Cortex of kidney (tissue), 1 donor: Measurements from ENCODE around the gene RIMS1.

Source experiments
- DNase-seq: peaks from one replicate; lab custom pipeline; 2025; lab: John Stamatoyannopoulos, UW

RIMS1 gene

GRCh38 chr6:72413884-72414283, 527.5 kb downstream of the RIMS1 start:
- DNase-seq = no peak

DNA sequence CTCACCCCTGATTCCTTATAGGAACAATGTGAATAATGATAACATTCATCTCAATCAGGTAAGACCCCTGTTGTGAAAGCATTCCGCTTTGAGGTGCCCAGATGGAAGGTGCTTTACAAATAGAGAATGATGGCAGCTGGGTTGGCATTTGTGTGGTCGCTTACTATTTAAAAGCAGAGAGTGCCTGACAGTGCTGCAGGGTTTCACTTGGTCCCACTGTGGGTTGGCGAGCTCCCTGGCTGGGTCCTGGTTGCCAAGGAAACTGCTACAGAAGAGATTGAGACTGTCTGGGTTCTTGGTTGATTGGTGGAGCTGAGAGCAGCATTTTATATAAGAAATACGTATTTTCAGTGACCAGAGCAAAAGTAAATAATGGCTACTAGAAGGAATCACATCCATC, 528.3 kb downstream of the RIMS1 start:
- no peak for DNase-seq

DNA sequence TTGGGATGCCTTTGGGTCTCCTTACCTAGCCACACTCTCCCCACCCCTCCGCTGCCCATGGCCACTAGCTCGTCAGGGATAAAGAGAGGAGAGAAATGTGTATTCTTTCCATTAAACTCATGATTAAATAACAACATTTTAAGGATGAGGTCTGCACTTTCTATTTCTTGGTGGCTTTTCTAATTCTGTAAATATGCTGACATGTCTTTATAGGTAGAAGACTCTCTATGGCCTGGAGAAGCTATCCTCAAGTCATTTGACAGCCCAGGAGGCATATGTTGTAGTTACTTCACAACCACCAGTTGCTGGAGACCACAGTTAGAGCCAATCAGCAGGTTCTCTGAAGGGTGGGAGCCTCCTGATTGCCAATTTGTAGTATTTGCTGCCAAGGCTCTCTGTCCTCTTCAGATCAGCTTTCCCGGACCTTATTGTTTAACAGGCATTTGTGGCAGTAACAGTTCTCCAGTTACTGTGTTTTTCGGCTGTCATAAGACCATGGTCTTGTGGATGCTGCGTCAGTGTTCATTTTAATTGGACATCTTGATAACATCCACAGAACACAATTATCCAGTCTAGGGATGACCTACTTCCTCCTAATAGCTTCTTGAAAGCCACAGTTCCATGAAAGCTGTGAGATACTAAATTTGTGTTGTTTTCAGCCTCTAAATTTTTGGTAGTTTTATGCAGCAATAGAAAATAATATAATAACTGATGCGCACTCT, 530.6 kb downstream of the RIMS1 start:
- no peak for DNase-seq

GRCh38 chr6:72417759-72418158, 531.4 kb downstream of the RIMS1 start:
- DNase-seq = no peak

GRCh38 chr6:72418495-72418894, 532.1 kb downstream of the RIMS1 start:
- no peak for DNase-seq

DNA sequence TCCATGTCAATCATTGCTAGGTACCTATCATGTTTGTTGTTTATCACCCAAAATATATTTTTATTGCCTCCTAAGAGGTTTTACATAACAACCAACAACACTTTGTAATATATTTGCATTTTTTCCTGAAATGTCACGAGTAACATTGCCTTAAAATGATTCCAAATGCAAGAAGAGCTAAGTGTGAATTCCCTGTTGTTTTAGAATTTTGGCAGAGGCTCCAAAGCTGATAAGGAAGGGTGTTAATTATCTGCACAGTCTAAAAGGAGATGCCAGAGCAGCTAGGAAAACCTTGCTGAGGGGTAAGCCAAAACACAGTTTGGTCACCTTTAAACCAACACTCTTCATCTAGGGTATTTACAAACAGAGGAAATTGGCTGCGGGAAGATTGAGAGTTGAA, 533.6 kb downstream of the RIMS1 start:
- DNase-seq = no peak

DNA sequence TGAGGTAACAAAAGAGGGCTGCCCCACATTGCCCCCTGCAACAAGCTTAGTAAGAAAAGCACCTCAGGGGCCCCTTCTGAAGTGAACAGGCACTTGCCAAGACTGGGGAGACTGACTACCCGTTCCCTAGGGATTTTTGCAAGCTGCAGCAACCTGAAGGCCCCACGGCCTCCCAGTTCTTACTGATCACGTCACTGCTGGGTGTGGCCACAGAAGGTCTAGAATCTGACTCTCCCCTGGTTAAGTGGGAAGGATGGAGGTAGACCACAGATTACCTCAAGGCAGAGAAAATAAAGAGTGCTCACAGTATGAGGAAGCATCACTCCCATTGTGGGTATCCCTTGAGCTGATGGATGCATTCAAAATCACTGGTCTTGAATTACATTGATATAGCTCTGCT, 534.1 kb downstream of the RIMS1 start:
- DNase-seq = no peak

DNA sequence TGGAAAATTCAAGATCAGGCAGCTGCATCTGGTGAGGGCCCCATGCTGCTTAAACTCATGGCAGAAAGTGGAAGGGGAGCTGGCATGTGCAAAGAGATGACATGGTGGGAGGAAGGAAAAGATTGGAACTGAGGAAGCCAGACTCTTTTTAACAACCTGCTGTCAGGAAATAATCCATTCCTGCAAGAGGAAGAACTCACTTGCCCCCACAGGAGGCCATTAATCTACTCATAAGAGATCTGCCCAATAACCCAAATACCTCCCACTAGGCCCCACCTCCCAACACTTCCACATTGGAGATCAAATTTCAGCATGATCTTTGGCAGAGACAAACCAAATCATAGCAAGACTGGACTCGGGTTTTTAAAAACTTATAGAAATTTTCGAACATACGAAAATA, 535.0 kb downstream of the RIMS1 start:
- DNase-seq = no peak

- no peak for DNase-seq
These were observed 535.8 kb downstream of the RIMS1 start for GRCh38 chr6:72422171-72422570.

GRCh38 chr6:72424476-72424875, 538.1 kb downstream of the RIMS1 start:
- no peak for DNase-seq

DNA sequence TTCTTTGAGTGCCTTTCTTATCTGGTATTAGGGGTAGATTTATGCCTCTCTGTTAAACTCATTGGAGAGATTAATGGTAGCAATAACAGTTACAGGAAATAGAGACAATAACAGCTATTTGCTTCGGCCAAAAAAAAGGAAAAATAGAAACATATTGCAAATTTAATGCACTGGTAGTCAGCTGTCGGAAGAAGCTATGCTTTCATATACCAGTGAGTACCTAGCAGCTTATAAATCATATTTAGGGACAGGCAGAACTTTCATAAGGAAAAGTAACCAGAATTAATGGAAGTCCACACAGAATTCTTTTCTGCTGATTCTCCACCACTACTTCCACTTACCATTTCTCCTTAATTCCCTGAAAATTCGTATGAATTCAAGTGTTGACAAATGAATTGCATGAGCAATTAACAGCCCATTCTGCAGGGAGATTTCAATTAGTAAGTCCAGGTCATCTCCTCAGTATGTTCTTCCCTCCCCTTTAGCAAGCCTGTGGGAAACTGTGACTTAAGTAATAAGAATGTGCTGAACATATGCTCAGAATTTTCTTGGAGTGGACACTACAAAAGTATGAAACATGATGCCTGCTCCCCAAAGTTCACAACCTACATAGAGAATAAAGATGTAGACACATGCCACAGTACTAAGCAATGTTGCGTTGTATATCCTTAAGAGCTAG, 538.8 kb downstream of the RIMS1 start:
- no peak for DNase-seq

DNA sequence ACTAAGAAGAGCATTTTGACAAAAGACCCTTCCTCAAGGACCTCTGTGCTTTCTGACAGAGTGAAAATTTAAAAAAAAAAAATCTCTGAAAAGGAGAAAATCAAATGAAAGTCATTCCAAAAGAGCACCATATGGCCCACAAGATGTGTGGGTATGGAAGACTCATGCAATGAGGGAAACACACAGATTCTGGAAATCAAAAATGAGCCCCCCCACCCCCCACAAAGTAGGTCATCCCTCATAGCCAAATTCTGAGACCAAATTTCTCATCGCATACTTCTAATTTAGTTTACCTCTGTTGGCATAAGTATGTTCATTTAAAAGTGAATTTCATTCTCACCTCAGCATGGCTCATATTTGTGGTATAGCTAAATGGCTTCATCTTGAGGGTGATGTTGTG, 554.3 kb downstream of the RIMS1 start:
- DNase-seq = no peak

GRCh38 chr6:72446430-72446829, 560.1 kb downstream of the RIMS1 start:
- DNase-seq = no peak
